Fibroblast of upper back skin (primary cell): ENCODE measurements around the gene PCSK6.
"Not testable (repeated sequence)": the region's sequence is repeated elsewhere in the genome, so short reads cannot be mapped to it uniquely, and the experiment has no call there.

ENCODE experiments used
- DNase-seq: peaks from one replicate; pipeline ENCODE4 v3.0.0-alpha.2; 2013

Gene PCSK6

DNA sequence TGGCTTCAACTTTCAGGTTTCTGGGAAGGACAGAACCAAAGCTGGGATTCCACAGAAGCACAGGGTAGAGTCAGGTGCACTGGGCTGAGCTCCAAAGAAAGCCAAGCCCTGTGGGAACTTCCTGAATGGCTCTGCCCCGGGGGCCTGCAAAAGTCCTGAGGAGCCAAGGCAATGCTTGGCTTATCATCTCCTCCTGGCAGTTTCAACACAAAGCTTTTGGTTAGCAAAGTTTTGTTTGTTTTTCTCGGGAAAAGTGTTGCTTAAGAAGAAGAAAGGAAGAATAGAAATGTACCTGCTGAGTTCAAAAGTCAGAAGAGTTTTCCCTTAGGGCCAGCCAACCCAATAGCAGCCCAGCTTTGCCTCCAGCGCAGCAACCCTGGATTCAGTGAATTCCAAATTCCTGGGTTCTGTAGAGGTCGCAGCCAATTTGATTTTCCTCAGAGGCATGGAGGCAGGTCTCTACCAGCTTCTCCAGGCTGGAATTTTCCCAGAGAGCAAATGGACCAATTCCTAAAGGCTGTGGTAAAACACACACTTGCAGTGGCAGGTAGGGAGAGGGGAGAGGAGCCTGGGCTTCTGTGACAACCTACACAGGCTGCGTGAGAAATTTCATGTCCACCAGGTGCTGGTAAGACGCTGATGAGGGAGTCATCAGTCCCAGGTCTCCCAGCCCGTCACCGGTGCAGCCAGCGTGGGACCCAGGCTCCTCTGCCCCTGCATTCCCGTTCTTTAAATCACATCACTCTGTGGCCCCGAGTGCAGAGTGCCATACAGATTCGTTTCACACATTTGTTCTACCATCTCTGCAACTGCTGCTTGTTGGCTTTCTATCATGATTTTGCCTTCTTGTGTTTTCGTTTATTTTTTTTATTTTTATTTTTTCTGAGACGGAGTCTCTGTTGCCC is 140.2 kb downstream of the PCSK6 start:
- DNase-seq = no peak

DNA sequence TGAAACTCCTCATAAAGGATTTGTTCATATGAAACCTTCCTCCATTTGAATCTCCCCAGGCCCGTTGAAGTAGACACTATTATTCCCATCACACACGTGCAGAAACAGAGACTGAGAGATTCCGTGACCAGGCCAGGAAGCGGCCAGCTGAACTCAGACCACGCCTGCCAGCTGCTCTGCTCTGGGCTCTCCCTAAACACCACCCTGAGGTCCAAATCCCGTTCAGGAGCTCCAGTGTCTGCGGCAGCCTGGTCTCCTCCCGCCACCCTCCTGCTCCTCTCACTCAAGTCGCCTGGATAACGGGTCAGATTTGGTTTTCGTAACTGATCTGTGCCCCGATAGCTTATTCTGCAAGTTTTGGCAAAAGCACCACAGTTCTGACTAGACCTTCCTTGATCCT is 140.9 kb downstream of the PCSK6 start:
- no peak for DNase-seq

- no peak for DNase-seq
Observed at GRCh38 chr15:101348015-101348414, 141.5 kb downstream of the PCSK6 start.

DNA sequence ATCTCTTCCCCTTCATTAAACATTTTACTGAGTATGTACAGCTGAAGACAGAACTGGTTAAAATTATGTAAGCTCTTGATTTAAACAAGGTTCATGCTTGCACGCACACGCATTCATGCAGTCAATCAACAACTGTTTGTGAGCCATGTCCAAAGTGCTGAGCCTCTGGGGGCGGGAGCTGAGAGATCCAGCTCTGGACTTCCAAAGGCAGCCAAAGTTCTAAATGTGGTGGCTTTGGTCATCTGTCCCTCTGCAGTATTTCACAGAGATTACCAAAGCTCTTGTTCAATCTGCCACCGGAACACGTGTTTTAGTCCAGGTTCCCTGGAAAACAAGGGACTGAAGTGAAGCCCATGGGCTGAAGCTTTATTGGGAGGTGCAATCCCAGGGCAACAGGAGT is 142.1 kb downstream of the PCSK6 start:
- DNase-seq = no peak

DNA sequence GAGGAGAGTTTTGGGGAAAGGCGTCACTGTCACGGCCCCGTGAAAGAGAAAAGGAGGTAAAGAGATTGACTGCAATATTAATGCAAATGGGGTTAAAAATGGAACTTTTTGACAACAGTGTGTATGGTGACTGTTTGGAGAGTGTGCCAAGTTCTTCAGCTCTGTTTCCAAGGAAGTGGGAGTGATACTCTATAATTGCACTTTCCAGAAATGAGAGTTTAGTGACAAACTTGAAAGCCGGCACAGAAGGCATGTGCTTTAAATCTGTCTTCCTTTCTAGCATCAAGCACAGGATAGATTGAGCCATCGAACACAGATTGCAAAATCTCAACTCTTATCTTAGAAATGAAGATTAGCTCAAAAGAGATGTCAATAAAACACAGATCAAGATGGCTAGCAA is 142.6 kb downstream of the PCSK6 start:
- no peak for DNase-seq

GRCh38 chr15:101342056-101342455 is 147.5 kb downstream of the PCSK6 start:
- DNase-seq = no peak

GRCh38 chr15:101338502-101339057 is 150.9 kb downstream of the PCSK6 start:
- DNase-seq = no peak

GRCh38 chr15:101337976-101338375 is 151.5 kb downstream of the PCSK6 start:
- no peak for DNase-seq

GRCh38 chr15:101333907-101334789 is 155.4 kb downstream of the PCSK6 start:
- DNase-seq = not testable (repeated sequence)

DNA sequence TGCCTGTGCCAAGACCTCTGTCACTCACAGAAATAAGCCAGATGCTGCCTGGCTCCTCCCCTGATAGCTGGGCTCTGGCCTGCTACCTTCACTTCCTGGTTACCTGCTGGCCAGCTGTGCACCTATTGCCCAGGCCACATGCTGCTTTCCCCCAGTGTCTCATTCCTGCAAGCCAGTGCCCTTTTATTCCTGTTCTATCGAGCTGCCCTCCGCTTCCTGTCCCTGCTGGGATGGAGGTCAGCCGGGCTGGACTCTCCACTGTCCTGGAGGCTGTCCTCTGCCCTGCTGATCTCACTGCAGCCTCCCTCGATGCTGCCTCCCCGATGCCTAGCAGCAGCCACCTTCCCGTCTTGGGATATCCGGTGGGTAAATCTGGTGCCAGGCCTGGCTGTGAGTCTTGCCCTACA is 157.4 kb downstream of the PCSK6 start:
- no peak for DNase-seq

DNA sequence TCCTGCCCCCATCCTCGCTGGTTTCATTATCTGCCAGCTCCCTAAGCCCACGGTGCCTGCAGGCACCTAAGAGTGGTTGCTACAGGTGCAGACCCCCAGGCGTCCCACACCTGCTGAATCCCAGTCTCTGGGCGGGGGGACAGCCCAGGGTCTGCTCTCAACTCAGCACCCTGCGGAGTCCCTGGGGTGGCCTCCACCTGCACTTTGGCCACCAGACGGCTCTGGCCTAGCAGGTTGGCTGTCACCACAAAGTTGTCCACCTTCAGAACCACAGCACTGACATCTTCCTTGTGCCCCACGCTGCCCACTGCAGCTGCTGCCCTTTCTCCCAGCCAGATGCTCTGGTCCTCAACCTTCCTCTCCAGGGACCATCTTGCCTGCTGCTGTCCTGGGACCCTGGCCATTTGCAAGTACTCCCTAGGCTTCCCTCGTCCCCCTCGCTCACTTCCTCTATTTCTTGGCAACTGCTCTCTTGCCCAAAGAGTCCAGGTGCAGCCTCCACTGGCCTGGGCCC is 159.6 kb downstream of the PCSK6 start:
- DNase-seq = no peak

DNA sequence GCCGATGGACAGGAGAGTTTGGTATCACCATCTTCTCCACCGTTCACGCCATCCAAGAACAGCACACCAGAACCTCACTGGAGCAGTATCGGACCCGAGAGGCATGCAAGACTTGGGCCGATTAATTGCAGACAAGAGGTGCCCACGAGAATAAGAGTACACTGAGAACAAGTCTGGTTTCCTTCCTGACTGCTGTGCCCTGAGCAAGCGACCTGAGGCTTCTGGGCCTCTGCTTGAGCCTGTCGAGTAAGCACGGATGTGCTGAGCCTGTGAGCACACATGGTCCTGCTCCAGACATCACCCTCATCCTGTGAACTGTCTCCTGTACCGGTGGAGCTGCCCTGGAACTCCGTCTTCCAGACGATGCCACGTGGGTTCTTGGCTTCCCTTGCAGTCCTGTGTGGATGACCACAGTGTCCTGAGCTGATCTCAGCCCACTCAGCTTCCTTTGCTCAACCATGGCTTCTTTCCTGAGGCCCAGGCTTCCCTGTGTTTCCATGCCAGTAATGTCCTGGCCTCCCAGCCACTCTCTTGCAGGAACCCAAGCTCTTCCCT is 160.1 kb downstream of the PCSK6 start:
- no peak for DNase-seq

- no peak for DNase-seq
Observed at GRCh38 chr15:101328001-101328400, 161.5 kb downstream of the PCSK6 start.

- DNase-seq = no peak
Observed at GRCh38 chr15:101327147-101327740, 162.3 kb downstream of the PCSK6 start.

DNA sequence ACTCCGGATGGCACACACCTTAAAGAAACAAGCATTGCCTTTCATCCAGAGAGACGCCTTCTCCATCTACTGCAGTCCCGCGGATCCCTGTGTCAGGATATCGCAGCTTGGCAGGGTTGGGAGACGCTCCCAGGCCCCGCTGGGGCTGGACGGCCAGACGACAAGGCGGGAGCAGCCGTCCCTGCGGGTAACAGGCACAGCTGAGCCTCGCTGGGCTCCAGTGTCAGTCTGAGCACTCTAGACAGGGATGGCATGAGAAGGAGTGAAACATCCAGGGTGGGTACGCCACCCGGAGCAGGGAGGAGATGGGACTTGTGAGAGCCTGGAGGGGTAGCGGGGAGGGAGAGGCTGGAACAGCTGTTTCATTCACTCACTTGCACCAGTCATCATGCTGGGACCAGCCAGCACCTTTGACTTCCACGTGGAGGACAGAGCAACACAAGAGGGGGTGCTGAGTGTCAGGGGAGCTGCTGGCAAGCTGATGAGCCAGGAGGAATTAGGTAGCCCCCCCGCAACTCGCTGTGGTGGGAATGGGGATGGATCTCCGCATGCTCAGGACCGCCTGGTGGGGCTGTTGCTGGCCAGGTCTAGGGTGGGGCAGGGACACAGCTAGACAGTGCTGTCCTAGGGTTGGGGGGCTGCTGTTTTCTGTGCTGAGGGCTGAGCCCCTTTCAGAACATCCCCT is 162.9 kb downstream of the PCSK6 start:
- no peak for DNase-seq

GRCh38 chr15:101326026-101326315 is 163.5 kb downstream of the PCSK6 start:
- DNase-seq = no peak

DNA sequence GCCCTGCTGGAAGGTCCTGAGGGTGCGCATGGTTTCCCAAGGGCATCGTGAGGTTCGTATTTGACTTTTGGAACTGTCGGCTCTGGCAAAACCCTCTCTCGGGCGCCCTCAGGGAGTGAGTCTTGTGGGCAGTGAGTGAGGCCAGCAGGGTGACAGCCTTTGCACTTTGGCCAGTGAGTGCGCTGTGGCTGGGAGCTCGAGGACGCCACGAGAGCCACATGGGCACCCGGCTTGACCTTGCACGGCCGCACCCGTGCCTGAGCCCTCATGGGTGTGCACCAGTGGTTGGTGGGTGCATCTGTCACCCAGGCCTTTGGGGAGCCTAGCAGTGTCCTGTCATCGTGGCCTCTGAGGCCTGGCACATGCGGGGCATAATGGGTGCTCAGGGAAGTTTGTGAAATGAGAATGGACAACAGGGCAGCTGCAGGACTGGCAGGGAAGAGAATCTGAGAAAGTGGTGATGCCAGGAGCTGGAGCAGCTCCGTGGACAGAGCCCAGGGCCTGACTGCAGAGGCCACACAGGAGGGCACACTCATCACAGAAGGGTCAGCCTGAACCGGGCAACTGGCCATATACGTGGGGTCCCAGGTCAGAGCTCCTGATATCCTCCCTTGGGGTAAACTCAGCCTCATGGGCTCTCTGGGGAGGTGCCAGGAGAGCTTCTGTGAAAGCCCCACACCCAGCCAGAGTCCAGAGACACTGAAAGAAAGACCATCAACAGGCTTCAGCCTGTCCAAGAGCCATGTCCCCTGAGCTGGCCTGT is 164.1 kb downstream of the PCSK6 start:
- no peak for DNase-seq

DNA sequence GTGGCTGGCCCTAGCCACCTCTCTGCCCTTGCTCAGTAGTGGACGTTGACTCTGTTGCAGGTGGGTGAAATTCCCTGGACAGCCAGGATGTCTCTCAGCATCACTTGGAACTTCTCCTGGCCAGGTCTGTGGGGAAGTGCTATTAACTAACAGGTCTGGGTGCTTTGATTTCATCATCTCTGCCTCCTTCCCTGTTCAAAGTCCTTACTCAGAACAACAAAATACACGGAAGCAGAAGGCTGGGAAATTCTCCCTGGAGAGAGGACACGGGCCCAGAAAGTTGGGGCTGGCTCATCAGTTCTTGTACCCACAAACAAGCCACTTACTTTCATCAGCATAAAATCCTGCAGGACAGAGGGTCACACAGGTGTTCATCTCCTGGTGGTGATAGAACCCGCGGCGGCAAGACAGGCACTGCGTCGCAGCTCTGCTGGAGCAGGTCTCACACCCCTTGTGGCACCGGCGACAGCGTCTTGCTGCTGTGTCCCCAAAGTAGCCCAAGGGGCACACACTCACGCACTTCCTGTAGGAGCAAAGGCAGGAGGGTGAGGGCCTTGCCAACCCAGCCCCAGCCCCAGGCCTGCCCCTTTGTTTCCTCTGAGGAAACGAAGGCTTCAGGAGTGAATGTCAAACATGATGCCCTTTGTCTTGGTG is 164.9 kb downstream of the PCSK6 start:
- DNase-seq = no peak

GRCh38 chr15:101323793-101324523 is 165.5 kb downstream of the PCSK6 start:
- no peak for DNase-seq

GRCh38 chr15:101322854-101323477 is 166.5 kb downstream of the PCSK6 start:
- DNase-seq = no peak
